Glutamatergic neuron (in vitro differentiated cells): ENCODE data around the gene AAMP. TPM values are rescaled to one million over a fixed set of nuclear protein-coding genes. Genes with fewer than 3 reads are reported as not detected.

Source experiments
- DNase-seq: peaks from one replicate; pipeline ENCODE4 v3.0.0; 2022
- H3K27ac Mint-ChIP-seq: one replicate; pipeline ENCODE4 v1.8.0; 2020; ENCODE audit warnings: mild to moderate bottlenecking, mixed read lengths, inconsistent platforms; ENCODE audit not compliant: unreplicated experiment
- H3K27me3 Mint-ChIP-seq: one replicate; pipeline ENCODE4 v1.8.0; 2020; ENCODE audit warnings: mild to moderate bottlenecking, moderate library complexity, mixed read lengths, inconsistent platforms; ENCODE audit not compliant: unreplicated experiment
- H3K36me3 Mint-ChIP-seq: one replicate; pipeline ENCODE4 v1.8.0; 2020; ENCODE audit warnings: mild to moderate bottlenecking, mixed read lengths, inconsistent platforms; ENCODE audit not compliant: unreplicated experiment
- H3K4me1 Mint-ChIP-seq: one replicate; pipeline ENCODE4 v1.8.0; 2020; ENCODE audit warnings: mild to moderate bottlenecking, low read depth, mixed read lengths, inconsistent platforms; ENCODE audit not compliant: unreplicated experiment
- H3K4me3 Mint-ChIP-seq: one replicate; pipeline ENCODE4 v1.8.0; 2020; ENCODE audit warnings: mild to moderate bottlenecking, mixed read lengths, inconsistent platforms; ENCODE audit not compliant: unreplicated experiment
- H3K9me3 Mint-ChIP-seq: one replicate; pipeline ENCODE4 v1.8.0; 2020; ENCODE audit warnings: mild to moderate bottlenecking, moderate library complexity, mixed read lengths, inconsistent platforms; ENCODE audit not compliant: unreplicated experiment
- CTCF ChIP-seq: fragments of 200-600 bp; sonication (generic); IDR thresholded peaks from one replicate; pipeline ENCODE4 v1.5.0; 2021; ENCODE audit not compliant: partially characterized antibody, unreplicated experiment
- total RNA-seq: library from RNA; stranded (reverse); fragmentation: NEBNext Ultra II Directional; extraction: Animal tissue kit (Norgen Biotek cat#: 25700); gene quantifications from one replicate; pipeline ENCODE4 v1.2.1, GENCODE V29; 2021; ENCODE audit not compliant: unreplicated experiment

Gene AAMP
- total RNA-seq, 1 donor from 2014 or later: 64.6 TPM

DNA sequence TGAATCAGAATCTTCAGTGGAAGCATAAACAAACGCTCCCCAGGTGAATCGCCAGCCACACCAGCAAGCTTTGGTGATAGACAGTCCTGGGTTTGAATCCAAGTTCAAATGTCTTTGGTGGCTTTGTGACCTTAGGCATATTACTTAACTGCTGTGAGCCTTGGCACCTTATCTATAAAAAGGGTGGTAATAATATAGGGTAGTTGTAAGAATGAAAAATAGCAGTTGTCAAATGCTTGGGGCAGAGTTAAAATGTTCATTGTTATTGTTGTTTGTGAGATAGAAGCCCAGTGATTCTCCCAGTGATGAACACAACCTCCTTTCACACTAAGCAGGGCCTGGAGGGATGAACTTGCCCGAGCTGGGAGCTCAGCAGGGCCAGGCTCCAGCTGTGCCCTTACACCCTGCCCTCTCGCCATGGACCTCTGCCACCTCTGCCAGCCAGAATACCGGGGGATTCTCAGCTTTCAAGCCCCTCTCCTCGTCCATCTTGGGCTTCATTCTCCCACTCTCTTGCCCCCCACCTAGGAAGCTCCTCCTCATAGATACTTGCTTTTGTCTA, 28.5 kb upstream of the AAMP start:
- Mint-ChIP-seq H3K27me3 (no peaks in the 10 kb centered on the region), H3K27ac (no peak overlapping the region), H3K4me1 (no peaks in the 10 kb centered on the region), H3K36me3 (no peaks in the 10 kb centered on the region), H3K4me3 (no peak overlapping the region), H3K9me3 (no peaks in the 10 kb centered on the region)
- DNase-seq: no peak
- TF ChIP-seq CTCF: no peak

DNA sequence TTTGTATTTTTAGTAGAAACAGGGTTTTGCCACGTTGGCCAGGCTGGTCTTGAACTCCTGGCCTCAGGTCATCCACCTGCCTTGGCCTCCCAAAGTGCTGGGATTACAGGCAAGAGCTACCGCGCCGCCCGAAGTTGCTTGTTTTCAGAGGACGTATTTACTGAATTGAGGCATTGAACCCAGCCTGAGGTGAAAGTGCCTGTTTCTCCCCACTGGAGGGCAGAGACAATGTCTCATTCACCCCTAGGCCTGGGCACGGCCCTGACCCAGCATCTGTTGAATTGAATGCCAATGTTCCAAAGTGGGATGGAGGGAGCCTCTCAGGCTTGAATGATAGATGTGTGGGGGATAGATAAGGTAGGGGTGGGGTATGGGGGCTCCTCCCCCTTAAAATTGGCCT, 26.9 kb upstream of the AAMP start:
- Mint-ChIP-seq H3K36me3 (no peaks in the 10 kb centered on the region), H3K4me3 (no peak overlapping the region), H3K4me1 (peaks cover 2% of the 10 kb centered on the region), H3K27ac (no peak overlapping the region), H3K27me3 (peaks cover 2% of the 10 kb centered on the region), H3K9me3 (peaks cover 3% of the 10 kb centered on the region)
- DNase-seq: no peak
- no peak for TF ChIP-seq CTCF

DNA sequence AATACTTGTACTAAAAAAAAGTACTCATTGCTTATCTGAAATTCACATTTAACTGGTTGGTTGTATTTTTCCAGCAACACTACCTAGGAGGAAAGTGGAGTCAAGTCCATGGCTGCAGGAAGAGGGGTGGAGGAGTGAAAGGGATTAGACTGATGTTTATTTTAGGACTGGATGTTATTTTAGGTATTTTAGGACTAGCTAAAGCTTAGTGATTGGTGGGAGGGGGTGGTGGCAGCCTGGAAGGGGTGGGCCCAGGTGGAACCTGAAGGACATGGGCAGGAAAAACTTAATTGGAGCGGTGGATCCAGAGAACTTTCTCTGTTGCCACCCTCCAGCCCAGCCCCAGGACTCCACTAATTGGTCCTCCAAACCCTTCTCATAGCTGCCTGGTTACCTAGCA, 26.3 kb upstream of the AAMP start:
- no peak overlapping the region for H3K4me3 Mint-ChIP-seq
- H3K9me3 Mint-ChIP-seq: peaks cover 3% of the 10 kb centered on the region
- no peak overlapping the region for H3K27ac Mint-ChIP-seq
- H3K27me3 Mint-ChIP-seq: peaks cover 2% of the 10 kb centered on the region
- peaks cover 2% of the 10 kb centered on the region for H3K4me1 Mint-ChIP-seq
- no peak for DNase-seq
- no peaks in the 10 kb centered on the region for H3K36me3 Mint-ChIP-seq
- no peak for TF ChIP-seq CTCF

- DNase-seq: no peak
- H3K27me3 Mint-ChIP-seq: peaks cover 2% of the 10 kb centered on the region
- TF ChIP-seq CTCF: no peak
- H3K9me3 Mint-ChIP-seq: peaks cover 3% of the 10 kb centered on the region
- peaks cover 7% of the 10 kb centered on the region for H3K4me1 Mint-ChIP-seq
- no peak overlapping the region for H3K4me3 Mint-ChIP-seq
- no peaks in the 10 kb centered on the region for H3K36me3 Mint-ChIP-seq
- no peak overlapping the region for H3K27ac Mint-ChIP-seq
Measured at GRCh38 chr2:218295029-218295428, 25.1 kb upstream of the AAMP start.

- DNase-seq: no peak
- no peak overlapping the region for H3K27ac Mint-ChIP-seq
- H3K36me3 Mint-ChIP-seq: no peaks in the 10 kb centered on the region
- TF ChIP-seq CTCF: no peak
- H3K4me3 Mint-ChIP-seq: no peak overlapping the region
- H3K27me3 Mint-ChIP-seq: peaks cover 3% of the 10 kb centered on the region
- H3K4me1 Mint-ChIP-seq: peaks cover 9% of the 10 kb centered on the region
- H3K9me3 Mint-ChIP-seq: peaks cover 3% of the 10 kb centered on the region
Measured at GRCh38 chr2:218294430-218295022, 24.6 kb upstream of the AAMP start.
